ENCODE measurements around the gene GPR78.

GPR78 gene, protein sequence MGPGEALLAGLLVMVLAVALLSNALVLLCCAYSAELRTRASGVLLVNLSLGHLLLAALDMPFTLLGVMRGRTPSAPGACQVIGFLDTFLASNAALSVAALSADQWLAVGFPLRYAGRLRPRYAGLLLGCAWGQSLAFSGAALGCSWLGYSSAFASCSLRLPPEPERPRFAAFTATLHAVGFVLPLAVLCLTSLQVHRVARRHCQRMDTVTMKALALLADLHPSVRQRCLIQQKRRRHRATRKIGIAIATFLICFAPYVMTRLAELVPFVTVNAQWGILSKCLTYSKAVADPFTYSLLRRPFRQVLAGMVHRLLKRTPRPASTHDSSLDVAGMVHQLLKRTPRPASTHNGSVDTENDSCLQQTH

DNA sequence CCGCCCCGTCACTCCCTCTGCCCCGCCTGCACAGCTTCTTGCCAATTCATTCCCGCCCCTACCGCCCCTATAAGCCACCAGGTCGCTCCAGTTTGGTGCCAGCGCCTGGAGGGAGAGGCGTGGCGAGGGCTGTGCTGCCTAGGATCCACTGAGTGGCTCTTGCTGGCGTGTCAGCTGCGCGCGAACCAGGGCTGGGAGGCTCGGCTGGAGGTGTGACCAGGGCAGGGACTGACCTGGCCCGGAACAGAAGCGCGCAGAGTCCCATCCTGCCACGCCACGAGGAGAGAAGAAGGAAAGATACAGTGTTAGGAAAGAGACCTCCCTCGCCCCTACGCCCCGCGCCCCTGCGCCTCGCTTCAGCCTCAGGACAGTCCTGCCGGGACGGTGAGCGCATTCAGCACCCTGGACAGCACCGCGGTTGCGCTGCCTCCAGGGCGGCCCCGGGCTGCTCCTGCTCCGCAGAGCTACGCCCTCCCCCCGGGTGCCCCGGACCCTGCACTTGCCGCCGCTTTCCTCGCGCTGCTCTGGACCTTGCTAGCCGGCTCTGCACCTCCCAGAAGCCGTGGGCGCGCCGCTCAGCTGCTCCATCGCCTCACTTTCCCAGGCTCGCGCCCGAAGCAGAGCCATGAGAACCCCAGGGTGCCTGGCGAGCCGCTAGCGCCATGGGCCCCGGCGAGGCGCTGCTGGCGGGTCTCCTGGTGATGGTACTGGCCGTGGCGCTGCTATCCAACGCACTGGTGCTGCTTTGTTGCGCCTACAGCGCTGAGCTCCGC, at the start of gene GPR78:
GPR78 (plus strand) TSS at position 72 of the 773 bp plus-strand sequence; CDS start at position 663, 591 bp downstream.
- no peak for DNase-seq (ENCODE audit: low spot score)

DNA sequence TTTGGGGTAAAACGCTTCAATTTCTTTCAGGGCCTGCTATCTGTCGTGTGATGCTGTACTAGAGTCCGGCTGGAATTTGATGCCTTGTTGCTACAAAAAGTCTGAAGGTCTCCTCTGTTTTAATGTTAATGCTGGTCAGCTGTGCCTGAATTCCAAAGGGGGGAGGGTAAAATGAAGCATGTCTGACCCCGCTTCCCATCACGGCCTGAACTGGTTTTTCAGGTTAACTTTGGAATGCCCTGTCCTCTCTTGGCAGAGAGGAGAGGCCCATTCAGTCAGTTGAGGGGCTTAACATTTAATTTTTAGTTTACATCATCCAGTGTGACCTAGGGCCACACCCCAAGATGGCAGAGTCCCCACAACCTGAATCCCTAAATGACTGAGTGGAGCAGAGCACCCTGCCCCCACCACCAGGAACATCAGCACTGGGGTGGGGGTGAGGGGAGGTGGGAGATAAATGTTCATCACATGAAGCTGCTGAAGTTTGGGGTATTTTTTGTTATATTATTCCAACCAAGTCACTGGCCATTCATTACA, 47.9 kb upstream of the GPR78 start:
- DNase-seq (ENCODE audit: low spot score): no peak

DNA sequence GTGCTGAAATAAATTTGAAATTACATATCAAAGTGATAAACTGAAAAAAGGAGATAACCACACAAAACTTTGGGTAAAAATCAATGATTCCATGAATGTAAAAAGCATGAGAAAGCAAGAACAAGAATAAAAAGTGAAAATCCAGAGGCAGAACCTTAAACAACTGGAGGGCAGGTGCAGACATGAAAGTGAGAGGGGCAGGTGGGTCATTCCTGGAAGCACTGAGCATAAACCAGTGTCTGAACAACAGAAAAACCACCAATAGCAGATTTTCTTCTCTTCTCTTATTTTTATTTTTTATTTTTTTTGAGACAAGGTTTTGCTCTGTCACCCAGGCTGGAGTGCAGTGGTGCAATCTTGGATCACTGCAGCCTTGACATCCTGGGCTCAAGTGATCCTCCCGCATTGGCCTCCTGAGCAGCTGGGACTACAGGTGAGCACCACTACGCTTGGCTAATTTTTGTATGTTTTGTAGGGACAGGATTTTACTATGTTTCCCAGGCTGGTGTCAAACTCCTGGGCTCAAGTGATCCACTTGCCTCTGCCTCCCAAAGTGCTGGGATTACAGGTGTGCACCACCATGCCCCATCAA, 46.8 kb upstream of the GPR78 start:
- DNase-seq (ENCODE audit: low spot score): no peak

DNA sequence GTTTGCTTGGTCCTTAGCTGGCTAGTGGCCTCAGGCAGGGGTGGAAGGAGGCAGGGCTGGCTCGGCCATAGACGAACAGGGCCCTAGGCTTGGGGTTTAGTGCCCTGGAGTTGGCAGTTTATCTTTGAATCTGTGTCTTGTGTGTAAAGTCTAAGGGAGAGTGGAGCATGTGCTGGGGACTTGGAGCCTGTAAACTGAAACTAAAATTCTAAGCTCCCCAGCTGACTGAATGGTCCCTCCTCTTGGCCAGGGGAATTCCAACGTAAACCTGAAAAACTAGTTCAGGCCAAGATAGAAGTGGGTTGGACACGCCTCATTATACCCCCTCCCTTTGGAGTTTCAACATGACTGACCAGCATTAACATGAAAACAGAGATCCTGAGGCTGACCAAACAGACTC, 46.1 kb upstream of the GPR78 start:
- no peak for DNase-seq (ENCODE audit: low spot score)

DNA sequence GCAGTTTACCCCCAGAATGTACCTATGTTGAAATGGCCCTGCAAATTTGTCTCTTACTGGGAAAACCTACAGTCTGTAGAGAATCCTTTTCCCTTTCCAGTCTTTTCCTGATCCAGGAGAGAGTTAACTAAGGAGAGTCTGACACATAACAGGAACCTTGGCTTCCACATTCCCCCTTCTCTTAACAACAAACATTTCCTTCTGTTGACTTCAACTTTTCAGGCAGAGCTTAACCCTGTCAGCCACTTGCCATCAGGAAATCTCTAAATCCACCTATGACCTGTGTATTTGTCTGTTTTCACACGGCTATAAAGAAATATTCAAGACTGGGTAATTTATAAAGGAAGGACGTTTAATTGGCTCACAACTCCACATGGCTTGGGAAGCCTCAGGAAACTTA, 45.6 kb upstream of the GPR78 start:
- no peak for DNase-seq (ENCODE audit: low spot score)

DNA sequence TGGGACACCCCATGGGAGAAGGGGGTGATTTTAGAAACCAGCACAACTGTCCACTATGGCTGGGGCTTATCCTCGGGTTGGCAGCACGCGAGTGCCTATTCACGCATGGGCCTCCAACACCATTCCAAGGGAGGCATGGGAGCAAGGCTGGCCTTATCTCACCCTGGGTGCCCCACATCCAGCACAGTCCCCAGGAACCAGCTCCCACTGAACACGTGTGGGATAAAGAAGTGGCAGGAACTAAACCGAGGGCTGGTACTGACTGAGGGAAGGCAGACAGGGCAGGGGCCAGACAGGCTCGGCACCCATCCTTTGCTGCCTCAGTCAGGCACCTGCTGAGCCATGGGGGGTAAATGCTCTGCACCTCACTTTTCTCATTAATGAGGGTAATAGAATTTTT, 43.7 kb upstream of the GPR78 start:
- DNase-seq (ENCODE audit: low spot score): no peak

DNA sequence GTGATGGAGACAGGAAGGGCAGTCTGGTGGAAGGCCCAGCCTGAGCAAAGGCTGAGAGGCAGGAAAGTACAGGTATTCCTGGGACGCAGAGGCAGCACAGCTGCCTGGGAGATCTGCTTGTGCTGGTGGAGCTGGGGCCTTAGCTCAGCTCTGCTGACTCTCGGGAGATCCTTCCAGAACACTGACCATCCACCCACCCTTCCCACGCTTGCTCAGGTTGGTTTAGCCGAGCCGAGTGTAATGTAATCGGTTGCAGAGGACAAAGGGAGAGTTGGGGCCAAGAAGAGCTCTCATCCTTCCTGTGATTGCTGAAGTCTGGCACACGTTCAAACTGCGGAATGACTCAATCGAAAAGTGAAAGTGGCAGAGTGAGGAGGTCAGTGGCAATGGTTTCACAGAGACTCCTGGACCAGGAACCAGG, 43.1 kb upstream of the GPR78 start:
- DNase-seq (ENCODE audit: low spot score): peak; percentile 28

DNA sequence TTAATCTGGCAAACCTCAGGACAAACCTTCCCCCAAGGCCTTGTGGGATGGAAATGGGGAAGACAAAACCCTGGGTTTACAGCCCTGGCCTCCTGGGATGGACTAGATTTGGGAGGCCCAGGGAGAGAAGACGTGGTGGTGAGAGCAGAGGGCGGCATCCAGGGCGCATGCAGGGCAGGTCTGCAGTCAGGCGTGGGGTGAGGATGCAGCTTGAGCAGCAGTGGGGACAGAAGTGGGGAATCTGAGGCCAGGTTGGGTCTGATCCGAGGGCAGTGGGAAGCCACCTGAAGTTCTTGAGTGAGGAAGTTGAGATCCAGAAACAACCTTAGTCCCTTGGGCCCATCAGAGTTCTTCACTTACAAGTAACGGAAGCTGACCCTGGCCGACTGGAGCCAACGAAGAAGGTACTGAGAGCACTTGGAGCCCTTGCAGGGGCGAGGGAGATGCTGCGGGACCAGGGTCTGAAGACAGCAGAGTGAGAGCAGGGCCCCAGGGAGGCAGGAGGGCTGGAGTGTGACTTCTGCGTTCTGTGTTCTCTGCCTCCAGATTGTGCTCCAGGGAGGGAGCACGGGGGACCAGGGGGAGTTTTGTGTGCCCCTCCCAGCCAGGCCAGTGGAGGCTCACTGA, 42.0 kb upstream of the GPR78 start:
- no peak for DNase-seq (ENCODE audit: low spot score)

DNA sequence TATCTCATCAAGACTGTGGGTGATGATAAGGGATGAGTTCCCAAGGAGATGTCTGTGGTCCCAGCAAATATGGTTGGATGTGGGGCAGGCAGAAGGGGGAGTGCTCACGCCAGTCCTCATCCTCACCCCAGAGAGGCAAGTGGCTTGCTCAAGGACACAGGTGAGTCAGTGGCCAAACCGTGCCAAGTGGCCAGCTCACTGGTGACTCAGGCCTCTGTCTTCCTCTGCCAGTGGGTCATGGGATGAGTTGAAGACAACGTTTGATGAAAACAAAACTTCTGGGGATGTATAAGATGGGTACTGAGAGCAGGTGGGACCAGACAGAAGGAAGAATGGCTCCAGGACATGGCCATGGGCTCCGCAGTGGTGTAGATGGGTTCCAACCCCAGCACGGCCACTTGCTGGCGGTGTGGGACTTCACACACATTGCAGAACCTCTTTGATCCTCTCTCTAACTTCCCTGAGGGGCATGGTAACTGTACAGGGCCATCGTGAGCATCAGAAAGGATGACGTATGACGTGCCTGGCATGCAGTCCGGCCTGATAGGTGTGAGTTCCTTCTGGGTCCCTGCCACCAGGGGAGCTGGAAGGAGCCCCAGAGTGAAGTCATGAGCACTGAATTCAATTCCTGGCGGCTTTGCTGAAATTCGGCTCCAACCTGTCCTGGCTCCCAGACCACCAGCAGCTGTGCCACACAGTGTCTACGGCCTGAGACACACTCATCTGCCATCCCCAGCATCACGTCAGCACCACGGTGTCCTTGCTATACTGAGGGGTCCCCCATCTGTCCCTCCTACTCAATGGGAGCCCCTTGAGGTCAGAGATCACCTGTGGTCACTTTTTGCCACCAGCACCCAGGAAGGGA, 41.3 kb upstream of the GPR78 start:
- no peak for DNase-seq (ENCODE audit: low spot score)

DNA sequence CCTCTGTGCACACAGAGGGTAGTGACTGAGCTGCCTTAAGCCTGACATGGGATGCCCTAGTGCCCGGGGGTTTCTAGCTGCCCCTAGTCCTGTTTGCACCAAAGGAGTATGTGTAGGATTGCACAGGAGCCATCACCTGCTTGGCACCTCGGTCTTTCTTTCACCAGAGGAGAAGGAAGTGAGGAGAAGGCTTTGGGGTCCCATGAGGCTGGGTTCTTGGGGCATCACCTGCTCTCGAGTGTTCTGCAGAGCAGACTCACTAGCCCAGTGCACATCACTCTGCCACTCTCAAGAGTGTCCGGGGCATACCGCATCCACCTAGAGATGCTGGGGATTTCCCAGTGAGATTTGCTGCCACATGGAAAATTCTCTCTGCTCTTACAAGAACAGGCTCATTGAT, 40.5 kb upstream of the GPR78 start:
- DNase-seq (ENCODE audit: low spot score): no peak

DNA sequence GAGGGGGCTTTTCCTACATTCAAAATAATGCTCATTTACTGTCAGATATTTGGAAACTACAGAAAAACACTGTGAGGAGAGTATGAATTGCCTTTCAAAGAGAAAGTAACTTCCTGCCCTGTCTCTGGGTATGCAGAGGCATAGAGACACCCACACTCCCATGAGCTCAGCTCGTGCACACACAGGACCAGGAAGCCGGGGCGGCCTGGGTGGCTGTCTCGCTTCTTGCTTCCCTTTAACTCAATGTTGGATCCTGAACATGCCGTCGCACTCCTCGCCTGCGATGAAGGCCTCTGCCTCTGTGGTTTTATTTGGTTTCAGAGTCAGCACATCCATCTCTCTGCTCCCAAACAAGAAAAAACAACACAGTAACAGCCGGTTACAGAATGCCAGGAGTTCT, 40.1 kb upstream of the GPR78 start:
- no peak for DNase-seq (ENCODE audit: low spot score)

DNA sequence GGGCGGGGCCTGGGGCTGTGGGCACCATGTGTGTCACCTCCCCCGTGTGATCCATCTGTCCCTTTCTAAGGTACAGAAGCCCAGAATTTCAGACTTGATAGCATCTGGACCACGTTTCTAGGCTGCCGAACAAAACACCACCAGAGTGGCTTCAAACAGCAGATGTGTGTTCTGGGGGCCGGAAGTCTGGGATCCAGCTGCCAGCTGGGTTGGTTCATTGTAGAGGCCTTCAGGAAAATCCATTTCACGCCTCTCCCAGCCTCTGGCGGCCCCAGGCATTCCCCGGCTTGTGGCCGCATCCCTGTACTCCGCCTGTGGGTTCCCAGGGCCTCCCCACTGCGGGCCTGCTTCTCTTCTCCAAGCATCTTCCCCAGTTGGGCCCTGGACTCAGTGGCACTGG, 39.6 kb upstream of the GPR78 start:
- DNase-seq (ENCODE audit: low spot score): no peak

DNA sequence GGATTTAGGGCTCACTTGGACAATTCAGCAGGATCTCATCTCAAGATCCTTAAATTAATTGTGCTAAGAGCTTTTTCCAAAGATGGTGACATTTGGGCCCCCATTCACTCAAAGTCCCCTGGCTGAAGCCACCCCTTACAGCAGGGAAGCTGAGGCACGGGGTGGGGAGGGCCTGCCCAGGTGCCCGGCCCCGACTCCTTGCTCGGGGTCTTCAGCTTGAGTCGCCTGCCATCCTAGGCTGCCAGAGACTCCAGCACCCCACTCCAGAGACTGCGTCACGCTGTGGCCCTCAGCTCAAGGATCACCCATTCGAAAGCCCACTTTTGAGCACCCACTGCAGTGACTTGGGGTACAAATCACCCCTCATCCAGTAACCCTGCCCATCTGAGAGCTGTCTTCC, 39.2 kb upstream of the GPR78 start:
- DNase-seq (ENCODE audit: low spot score): no peak

DNA sequence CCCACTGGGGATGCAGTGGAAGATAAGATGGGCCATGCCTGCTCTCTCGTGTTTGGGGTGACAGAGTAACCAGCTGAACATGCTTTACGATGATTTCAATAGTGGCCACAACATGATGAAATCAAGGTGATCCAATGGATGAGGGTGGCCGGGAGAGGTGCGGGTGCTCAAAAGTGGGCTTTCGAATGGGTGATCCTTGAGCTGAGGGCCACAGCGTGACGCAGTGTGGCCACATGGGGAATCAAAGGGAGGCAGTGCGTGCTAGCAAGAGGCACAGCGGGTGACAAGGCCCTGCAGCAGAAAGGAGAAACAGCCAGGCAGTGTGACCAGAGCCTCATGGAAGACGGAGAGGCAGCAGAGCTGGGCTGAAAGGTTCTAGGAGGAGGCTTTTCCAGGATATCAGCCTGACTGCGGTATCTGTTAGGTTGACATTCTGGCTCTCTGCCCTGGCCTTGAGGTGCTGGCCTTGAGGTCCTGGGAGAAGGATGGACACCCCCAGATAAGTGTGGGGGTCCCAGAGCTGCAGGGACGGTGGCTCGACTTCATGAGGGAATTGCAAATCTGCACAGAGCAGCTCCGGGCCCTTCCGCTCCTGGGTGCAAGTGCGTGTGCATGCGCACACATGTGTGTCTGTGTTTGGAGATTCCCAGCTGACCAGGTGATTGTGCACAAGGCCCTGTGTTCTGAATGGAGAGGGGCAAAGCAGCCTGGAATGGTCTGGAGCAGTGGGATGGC, 38.0 kb upstream of the GPR78 start:
- DNase-seq (ENCODE audit: low spot score): no peak

DNA sequence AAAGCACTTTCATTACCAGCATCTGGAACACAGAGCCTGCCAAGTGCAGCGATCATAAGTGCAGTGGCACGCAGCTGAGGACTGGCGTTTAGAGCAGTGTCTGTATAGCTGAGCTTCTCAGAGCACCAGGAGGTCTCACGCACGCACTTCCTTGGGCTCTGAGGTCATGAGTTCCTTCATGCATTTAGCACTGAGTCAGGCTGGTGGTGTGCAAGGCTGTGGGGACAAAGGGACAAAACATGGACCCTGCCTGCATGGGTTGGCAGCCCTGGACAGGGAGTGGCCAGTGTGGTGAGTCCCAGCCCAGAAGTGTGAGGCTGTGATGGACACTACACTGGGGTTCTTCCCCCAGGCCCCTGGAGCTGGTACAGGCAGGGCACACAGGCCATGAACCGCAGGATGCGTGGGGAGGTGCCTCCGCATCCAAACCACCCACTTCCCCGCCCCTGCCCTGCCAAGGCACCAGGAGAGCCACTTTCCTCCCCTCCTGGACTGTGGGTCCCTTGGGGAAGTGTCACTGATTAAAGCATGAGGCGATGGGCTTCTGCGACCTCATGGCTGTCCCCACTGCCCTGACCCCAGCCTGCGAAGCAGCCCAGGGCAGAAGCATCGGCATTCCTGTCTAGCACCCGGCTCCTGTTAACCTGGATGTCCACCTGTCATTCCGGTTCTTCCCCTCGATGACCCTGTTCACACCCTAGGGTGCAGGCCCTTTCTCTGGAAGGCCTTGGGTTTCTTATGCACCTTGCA, 37.2 kb upstream of the GPR78 start:
- DNase-seq (ENCODE audit: low spot score): no peak

DNA sequence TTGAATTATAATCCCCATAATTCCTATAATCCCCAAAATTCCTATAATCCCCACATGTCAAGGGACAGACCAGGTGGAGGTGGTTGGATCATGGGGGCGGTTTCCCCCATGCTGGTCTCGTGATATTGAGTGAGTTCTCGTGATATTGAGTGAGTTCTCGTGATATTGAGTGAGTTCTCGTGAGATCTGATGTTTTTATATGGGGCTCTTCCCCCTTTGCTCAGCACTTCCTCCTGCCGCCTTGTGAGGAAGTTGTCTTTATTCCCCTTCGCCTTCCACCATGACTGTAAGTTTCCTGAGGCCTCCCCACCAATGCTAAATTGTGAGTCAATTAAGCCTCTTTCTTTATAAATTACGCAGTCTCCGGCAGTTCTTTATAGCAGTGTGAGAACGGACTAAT, 36.6 kb upstream of the GPR78 start:
- no peak for DNase-seq (ENCODE audit: low spot score)

DNA sequence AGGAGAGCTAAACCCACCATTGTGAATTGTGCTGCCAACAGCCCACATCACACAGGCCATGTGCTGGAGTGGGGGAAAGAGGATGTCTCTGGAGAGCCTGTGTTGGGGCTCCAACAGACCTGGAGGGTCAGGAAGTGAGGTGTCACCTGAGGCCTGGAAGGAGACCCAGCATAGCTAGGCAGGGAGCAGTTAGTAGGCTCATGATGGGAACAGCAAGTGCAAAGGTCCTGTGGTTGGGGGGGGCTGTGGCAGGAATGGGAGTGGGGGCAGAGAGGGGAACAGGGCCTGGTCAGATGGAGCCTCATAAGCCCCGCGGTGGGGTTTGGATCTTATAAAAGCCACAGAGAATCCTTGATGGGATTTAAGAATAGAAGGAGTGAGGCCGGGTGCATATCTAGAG, 35.9 kb upstream of the GPR78 start:
- no peak for DNase-seq (ENCODE audit: low spot score)

DNA sequence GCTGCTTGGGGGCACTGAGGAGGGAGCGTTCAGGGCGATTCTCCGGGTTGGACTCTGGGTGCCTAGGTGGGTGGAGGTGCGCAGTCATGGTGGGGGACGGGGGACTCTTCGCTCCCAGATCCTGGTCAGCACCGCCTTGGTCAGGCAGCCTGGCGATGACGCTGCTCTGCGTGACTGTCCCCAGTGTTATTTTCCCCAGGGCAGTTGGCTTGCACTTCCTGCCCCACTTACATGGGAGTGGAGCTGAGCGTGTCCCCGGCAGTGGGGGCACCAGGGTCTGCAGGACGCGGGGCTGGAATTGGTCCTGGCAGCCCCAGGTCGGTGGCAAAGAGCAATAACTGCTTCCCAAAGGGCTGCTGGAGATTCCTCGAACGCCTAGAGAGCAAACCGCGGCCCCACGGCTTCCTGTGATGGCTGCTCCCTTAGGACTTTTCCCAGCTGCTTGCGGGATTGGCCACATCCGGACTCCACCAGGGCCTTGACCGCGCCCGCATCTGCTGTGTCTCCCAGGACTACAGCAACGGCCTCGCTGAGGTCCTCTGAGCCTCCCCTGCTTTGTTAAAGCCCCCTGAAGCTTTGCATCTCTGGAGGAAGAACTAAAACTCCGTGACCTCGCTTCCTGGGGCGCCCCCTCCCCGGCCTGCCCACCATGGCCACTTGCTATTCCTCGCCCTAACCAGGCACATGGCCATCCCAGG, 35.3 kb upstream of the GPR78 start:
- no peak for DNase-seq (ENCODE audit: low spot score)

DNA sequence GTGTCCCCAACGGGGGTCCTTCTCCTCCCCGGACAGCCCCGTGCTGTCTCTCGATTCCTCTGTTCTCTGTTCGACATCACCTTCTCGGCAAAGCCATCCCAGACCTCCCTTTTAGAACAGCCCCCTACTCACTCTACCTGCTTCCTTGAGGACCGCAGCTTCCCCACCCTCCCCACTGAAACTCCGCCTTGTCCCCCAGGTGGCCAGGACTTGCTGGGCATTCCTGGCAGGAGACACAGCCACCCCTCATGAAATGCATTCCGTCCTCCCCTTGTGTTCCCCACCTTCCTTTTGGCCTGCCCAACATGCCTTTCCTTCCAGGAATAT, 34.8 kb upstream of the GPR78 start:
- no peak for DNase-seq (ENCODE audit: low spot score)

DNA sequence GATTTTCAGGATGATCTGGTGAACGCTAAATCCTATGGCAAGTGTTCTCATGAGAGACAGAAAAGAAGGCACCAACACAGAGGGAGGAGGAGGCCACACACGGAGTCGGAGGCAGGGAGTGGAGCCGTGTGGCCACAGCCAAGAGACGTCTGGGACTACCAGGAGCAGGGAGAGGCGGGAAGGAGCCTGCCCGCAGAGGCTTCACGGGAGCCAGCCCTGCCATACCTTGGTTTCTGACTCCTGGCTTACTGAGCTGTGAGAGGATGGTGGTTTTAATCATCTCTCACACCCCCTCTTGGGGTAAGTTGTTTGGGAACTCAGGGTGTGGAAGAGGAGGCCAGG, 33.5 kb upstream of the GPR78 start:
- no peak for DNase-seq (ENCODE audit: low spot score)
